Stimulated activated CD4-positive, alpha-beta T cell treated with anti-CD3 and anti-CD28 coated beads, Interleukin-12 subunit alpha, Interleukin-12 subunit beta, amount 100 ng/mL, for 24 hours (primary cell): Measurements from ENCODE around the gene UVSSA.
"Not testable (repeated sequence)": the region's sequence is repeated elsewhere in the genome, so short reads cannot be mapped to it uniquely, and the experiment has no call there.

Source experiments
- DNase-seq, 2 experiments: peaks; one replicate each; pipeline ENCODE4 v3.0.0-alpha.2; 2020; ENCODE audit warnings: low read depth in 2 of 2

UVSSA gene

DNA sequence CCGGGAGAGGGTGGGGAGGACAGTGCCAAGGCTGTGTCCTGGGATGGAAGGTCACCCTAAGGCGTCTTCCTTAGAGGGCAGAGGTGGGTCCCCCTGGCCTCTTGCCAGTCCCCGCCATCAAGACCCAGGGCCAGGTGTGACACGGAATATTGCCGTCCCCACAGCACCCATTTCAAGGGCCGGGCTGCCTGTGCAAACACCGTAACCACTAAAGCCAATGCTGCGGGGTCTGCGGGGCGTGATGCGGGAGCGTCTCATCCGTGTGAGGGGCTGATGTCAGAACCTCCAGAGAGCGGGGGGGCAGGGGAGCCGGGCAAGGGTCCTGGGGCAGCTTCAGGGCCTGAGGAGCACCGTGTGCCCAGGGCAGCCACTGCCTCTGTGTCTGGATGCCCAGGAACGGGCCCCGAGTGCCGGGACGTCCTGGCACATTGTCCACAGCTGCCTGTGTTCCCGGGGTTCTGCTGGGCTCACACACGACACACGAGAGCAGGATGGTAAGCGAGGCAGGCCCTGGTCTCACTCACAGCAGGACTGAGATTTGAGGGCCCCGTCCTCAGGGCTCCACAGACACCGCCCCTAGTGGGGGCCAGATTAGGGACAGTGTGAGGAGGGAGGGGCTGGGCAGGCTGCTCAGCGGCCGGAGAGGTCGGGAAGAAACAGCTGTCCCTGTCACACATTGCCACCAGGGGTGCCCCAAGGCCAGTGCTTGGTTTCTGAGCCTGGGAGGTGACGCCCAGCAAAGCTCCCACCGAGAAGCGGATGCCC is 30.0 kb downstream of the UVSSA start:
- no peak for DNase-seq

DNA sequence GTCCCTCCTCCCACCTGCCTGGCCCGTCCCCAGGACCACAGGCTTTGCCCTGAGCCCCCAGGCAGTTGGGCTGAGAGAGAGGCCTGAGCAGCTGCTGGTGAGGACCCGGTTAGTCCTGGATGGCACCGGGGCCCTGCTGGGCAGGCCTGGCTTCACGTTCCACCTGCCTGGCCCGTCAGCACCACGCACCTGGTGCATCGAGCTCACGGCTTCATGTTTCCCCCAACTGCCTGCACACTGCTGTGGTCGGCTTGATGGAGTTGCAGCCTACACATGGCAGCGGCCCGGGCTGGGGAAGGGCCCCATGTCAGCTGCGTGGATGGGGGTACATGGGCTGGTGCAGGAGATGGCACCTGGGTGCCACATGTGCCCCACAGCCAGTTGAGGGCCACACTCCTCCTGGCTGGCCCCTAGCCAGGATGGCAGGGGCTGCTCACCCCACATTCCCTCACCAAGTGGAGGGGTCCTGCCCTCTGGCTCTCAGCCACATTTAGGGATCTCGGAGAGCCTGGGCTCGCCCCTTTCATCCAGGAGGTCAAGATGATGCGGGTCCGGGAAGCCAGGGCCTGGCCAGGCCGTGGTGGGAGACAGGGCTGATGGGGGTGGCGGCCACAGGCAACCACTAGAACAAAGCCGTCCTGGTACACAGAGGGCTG is 30.7 kb downstream of the UVSSA start:
- no peak for DNase-seq

DNA sequence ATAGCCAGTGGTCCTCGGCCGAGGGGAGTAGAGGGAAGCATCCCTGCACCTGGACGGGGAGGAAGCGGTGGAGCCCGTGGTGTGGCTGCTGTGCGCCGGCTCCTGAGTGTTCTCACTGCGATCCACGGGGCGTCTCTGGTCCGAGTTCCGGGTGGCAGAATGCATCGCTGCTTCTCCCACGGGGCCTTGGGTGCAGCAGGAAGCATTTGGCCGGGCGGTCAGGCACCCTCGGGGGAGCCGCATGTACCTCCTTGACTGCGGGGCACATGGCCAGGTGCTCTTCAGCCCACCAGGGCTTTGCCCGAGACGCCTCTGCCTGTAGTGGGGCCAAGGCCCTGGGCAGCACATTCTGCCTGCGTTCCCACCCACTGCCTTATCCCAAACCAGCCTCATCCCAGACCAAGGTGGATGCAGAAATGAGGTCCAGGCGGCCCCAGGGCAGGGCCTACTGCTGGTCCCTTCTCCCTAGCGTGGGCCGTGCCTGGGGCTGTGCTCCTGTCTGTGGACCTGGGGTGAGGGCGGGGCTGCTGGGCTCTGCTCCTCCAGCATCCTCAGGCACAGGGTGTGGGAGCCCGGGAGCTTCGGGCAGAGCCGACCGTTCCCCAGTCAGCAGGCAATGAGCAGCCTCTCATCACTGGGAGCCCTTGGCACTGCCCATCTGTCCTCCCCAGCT is 31.7 kb downstream of the UVSSA start:
- no peak for DNase-seq

DNA sequence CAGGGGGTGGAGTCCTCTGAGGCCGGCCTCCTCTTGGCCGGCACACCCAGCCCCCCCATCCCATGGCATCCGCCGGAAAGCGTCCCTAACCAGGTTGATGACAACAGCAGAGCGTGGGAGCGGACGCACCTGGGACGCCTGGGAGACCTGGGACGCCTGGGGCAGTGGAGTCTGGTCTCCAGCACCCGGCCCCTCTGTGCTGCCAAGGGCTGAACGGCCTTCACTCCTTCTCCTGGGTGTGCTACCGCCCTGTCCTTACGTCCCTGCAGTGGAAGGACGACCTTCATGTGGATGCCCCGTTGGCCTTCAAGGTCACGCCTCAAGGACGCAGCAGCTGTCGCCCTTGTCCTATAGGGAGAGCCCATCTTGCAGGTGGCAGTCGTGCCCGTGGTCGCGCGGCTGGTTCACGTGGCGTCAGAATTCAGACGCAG is 32.4 kb downstream of the UVSSA start:
- DNase-seq, result no peak

GRCh38 chr4:1379801-1380331 is 32.9 kb downstream of the UVSSA start:
- DNase-seq, result no peak

- no peak for DNase-seq
These were observed 33.6 kb downstream of the UVSSA start for GRCh38 chr4:1380368-1381151.

DNA sequence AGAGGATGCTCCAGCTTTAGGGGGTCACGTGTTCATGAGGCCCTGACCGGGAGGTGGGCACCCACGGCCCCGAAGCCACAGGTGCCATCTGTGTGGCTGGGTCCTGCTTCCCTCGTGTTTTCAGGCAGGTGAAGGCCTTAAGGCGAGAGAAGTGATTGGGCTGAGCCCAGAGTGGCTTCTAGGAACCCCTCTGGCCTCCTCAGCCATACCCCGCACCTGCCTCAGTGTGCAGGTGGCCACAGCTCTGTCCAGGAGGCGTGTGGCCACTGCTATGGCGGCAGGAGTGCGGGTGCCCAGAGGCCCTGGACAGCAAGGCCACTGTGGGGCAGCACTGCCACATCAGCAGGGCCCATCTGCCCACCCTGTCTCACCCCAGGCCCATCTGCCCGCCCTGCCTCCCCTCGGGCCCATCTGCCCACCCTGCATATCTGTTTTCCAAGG is 34.2 kb downstream of the UVSSA start:
- no peak for DNase-seq

GRCh38 chr4:1381944-1382541 is 35.0 kb downstream of the UVSSA start:
- no peak for DNase-seq

- no peak for DNase-seq
These were observed 36.0 kb downstream of the UVSSA start for GRCh38 chr4:1382776-1383727.

- no peak for DNase-seq
These were observed 37.0 kb downstream of the UVSSA start for GRCh38 chr4:1383728-1384591.

GRCh38 chr4:1384675-1385372 is 37.8 kb downstream of the UVSSA start:
- no peak for DNase-seq

- no peak for DNase-seq
These were observed 38.6 kb downstream of the UVSSA start for GRCh38 chr4:1385373-1386340.

- DNase-seq, result not testable (repeated sequence)
These were observed 46.4 kb downstream of the UVSSA start for GRCh38 chr4:1393363-1393762.

GRCh38 chr4:1393866-1394265 is 46.9 kb downstream of the UVSSA start:
- no peak for DNase-seq

- DNase-seq, result not testable (repeated sequence)
These were observed 47.8 kb downstream of the UVSSA start for GRCh38 chr4:1394554-1395388.

GRCh38 chr4:1395389-1395820 is 48.4 kb downstream of the UVSSA start:
- not testable (repeated sequence) for DNase-seq
